ENCODE measurements around the gene RYR2.
"Not testable (repeated sequence)": the region's sequence is repeated elsewhere in the genome, so short reads cannot be mapped to it uniquely, and the experiment has no call there.

RYR2 gene

DNA sequence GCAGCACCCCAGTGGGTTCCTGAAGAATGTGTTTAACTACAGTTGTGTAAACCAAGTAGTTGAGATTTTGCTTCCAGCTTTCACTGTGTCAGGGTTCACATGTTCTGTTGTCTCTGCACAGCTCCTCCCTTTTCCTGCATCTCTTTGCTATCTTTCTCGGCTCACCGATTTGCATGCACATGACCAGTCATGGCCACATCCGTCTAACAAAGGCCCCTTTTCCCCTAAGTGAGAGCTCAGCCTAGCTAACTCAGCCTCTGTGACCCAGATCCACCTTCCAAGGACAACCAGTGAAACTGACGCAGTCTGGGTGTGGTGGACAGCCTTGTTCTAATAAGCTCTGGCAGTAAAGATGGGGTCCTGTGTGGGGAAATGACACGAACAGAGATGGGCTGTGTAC is 747.6 kb downstream of the RYR2 start:
- no peak overlapping the region for H3K27ac ChIP-seq
- no peak overlapping the region for H3K4me3 ChIP-seq

DNA sequence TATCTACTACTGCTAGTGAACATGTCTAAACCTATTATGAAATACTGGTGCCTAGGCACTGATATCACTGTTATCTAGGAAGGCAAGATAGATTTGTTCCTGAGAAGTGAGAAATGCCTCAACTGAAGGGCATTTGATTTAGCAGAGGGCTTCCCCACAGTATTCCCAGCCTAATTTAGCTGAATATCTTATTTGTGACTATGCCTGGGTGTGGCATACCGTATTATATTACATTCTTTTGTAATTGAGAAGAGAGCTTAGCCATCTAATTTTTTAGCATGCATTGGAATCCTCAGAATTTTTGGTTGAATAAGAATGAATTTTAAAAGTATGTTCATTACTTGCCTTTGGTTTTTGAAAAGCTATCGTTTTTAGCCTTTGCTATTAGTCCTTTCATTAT is 749.6 kb downstream of the RYR2 start:
- H3K27ac ChIP-seq = no peak overlapping the region
- H3K4me3 ChIP-seq = no peak overlapping the region

DNA sequence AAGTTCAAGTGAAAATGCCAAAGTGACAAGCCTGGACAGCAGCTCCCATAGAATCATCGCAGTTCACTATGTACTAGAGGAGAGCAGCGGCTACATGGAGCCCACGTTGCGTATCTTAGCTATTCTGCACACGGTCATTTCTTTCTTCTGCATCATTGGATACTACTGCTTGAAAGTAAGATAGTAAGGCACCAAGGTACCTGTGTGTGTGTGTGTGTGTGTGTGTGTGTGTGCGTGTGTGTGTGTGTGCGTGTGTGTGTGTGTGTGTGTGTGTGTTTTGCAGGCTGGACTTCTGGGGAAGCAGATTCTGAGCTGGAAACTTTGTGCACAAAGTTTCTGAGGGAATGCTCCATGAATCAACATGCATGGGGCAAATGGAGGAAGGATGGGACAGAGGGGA is 750.2 kb downstream of the RYR2 start:
- no peak overlapping the region for H3K4me3 ChIP-seq
- no peak overlapping the region for H3K27ac ChIP-seq

DNA sequence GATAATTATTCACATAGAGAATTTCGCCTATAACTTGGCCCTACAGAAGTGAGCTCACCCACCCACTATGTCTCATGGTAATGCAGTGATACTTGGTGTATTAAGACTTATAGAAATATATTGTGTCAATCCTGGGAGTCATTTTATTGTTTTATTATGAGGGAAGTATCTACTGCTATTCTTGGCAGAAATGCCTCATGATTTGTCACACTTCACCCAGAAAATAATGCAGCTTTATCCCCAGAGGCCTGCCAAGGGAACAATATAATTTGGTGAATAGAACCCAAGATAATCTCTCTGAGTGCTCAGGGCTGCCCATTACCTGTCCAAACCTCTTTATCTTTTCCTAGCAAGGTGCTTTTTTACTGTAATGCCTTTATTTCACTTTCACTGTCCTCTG is 750.7 kb downstream of the RYR2 start:
- Histone ChIP-seq H3K4me3 (no peak overlapping the region), H3K27ac (no peak overlapping the region)

DNA sequence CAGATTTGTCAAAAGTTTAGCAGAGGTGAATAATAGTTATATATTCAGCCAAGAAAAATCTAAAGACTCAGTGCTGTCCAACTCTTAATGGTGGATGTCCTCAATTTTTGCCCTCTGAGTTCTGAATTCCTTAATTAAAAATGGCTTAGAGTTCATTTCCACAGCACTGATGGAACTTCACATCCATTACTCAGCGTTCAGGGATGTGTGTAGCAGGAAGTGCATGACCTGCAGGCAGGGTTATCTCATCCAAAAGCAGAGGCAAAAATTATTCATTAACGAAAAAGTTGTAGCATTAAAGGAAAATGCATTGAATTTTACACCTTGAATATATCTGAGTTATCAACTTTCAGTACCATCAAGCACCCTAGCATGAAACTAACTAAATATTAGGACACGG is 752.1 kb downstream of the RYR2 start:
- Histone ChIP-seq H3K4me3 (no peak overlapping the region), H3K27ac (no peak overlapping the region)

DNA sequence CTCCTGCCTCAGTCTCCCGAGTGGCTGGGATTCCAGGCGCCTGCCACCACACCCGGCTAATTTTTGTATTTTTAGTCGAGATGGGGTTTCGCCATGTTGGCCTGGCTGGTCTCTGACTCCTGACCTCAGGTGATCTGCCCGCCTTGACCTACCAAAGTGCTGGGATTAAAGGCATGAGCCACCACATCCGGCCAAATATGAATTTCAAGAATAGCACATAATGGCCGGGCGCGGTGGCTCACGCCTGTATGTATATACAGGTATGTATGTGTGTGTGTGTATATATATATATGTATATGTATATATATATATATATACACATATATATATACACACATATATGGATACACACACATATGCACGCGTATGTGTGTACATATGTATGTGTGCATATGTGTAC is 753.6 kb downstream of the RYR2 start:
- Histone ChIP-seq H3K27ac (no peak overlapping the region), H3K4me3 (no peak overlapping the region)

DNA sequence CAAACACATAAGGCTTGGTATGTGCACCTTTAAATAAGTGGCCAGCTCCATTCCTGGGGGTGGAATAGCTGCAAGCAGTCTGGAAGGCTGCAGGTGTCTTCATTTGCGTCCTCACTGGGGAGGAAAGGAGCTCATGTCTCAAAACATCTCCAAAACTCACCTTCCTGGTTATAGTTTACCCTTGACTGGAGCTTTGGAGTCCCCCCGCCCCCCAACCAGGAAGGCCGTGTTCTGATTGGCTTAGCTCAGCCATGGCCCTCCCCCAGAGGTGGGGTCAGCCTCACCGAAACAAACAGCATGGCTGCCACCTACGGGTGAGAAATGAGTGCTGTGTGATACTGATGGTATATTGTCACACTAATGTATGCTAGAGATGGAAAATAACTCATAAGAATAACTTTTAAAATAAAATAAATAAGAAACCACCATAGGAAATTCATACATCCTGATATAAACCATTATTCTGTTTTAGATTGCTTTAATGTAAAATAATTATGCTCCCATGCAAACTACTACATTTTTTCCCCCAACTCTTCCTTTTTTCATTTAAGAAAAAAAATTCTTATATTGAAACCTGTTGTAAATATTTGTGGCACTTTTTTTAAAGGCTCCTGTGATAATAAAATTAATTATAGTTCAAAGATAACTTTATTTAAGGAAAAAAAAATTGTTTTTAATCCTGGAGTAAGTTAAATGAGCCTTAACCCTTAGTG is 757.9 kb downstream of the RYR2 start:
- Histone ChIP-seq H3K27ac (no peak overlapping the region), H3K4me3 (no peak overlapping the region)

DNA sequence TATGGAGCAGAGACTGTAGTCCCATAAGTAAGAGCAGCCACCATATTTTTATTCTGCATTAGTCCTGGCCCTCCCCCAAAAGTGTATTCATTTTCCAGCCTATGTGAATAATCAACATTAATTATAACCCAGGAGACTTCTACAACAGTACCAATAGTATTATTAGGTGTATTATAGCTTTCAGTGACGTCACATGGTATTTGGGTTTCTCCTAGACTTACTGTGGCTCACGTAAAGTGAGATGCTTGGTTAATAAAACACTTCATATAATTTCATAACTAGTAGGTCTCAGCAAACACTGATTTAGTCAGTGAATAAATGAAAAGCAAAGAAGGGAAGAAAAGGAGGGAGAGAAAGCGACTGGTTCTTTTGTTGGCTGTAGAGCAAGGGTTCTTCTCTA is 762.5 kb downstream of the RYR2 start:
- no peak overlapping the region for H3K4me3 ChIP-seq
- no peak overlapping the region for H3K27ac ChIP-seq

DNA sequence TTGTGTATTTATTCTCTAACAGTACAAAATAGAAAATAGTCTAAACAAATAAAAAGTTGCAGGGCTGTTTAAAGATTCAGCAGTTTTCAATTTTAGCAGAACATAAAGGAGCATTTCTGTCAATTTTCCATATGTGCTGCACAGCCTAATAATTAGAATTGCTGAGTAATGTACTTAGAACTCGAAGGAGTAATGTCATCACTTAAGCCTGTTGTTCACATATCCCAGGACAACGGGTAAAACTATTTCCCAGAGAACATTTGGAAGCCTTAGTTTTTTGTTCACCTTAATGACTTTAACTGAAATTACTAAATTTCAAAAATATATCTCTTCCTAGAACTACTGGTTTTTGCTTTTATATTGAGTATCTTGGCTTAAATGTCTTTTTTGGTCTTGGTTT is 767.1 kb downstream of the RYR2 start:
- Histone ChIP-seq H3K27ac (no peak overlapping the region), H3K4me3 (no peak overlapping the region)

DNA sequence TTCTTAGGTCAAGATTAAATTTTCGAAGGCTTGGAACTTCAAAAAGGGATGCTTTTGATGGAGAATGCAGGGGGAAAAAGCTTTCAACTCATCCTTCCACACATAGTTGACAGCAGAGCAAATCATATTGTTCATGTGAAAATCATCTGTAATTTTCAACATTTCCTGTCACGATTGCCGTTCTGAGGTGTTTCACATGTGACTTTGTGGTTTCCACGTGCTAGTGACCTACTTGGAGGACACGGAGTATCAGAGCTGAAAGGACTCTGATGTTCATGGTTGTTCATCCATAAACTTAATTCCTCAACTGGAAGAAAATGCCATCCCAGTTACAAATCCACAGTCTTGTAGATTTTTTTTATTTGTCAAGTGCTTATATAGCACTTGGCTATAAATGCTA is 769.6 kb downstream of the RYR2 start:
- Histone ChIP-seq H3K27ac (no peak overlapping the region), H3K4me3 (no peak overlapping the region)

DNA sequence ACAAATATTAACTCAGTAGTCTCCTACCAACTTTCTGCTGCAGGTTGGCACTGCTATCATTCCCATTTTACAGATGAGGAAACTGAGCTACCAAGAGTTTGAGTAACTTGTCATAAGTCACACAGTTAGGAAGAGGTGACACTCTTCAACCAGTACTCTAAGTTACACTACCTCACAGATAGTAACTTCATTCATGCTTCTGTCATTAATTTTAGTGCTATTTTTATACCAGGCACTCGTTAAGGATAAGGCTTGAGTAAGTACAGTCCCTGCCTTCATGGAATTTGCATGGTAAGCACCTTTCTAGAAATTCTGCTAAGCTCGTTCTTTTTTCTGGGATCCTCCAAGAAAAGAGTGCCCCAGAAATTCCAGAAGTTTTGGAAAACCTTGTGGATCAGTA is 770.1 kb downstream of the RYR2 start:
- no peak overlapping the region for H3K27ac ChIP-seq
- no peak overlapping the region for H3K4me3 ChIP-seq

DNA sequence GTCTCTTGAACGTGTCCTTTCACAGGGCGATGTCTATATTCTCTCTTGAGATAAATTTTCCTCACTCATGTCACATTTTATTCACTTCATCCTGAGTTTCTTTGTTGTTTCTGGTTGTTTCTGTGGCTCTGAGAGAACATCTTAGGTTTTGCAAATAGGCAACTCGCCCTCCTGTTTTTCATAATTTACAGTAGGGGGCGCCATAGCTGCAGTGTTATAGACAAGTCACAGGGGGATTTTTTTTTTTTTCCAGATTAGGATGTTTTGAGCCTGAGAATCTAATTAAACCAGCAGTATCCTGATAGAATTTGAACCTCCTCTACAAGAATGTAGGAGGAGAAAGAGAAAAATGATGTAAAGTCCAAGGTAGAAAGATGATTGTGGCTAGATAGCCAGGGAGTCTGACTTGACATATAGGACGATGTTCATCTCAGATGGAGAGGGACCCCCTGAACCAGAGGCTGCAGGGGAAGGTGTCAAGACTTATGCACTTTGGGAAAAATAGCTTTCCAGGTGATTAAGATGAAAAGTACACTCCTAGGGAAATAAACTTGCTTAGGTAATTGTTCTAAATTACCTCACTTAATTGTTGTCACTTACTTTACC is 772.4 kb downstream of the RYR2 start:
- no peak overlapping the region for H3K27ac ChIP-seq

DNA sequence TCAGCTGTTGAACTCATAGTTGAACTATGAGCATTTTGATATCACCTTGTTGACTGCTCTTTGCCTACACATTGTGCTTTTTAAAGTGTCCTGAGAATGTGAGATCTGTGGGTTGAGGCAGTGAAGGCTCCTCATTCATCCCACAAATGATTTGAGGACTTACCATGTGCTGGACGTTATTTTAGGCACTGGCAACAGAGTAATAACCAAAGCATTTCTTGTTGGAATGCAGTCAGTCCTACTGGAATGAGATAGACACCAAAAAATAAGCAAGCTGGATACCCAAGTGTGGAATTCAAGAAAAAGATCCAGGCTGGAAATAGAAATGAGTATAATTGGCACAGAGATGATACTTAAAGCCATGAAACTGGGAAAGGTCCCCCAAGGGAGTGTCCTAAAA is 775.3 kb downstream of the RYR2 start:
- Histone ChIP-seq H3K4me3 (no peak overlapping the region), H3K27ac (no peak overlapping the region)

More for the DNA sequence above, 772.4 kb downstream of the RYR2 start:
- H3K4me3 ChIP-seq = no peak overlapping the region

DNA sequence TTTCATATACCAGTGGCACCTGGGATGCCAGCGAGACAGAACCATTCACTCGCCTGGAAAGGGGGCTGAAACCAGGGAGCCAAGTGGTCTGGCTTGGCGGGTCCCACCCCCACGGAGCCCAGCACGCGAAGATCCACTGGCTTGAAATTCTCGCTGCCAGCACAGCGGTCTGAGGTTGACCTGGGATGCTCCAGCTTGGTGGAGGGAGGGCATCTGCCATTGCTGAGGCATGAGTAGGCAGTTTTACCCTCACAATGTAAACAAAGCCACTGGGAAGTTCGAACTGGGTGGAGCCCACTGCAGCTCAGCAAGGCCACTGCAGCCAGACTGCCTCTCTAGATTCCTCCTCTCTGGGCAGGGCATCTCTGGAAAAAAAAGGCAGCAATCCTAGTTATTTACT is 778.6 kb downstream of the RYR2 start:
- H3K4me3 ChIP-seq, H3K27ac ChIP-seq: not testable (repeated sequence)

DNA sequence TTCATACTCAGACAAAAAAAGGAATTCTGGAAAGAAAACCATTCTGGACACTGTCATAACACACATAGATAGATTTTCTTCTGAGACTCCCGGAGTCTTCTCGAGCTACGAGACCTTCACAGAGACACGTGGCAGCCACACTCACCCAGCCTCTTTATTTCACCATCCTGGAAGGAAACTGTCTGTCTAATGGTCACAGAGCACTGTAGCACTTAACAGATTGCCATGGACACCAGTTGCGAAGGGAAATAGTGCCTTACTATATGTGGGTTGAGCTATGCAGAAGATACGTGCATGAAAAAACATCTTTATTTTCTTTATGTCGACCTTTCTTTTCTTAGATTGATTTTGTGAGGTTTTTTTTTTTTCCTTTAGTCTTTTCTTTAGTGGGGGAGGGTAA is 790.9 kb downstream of the RYR2 start:
- Histone ChIP-seq H3K27ac (no peak overlapping the region), H3K4me3 (no peak overlapping the region)

DNA sequence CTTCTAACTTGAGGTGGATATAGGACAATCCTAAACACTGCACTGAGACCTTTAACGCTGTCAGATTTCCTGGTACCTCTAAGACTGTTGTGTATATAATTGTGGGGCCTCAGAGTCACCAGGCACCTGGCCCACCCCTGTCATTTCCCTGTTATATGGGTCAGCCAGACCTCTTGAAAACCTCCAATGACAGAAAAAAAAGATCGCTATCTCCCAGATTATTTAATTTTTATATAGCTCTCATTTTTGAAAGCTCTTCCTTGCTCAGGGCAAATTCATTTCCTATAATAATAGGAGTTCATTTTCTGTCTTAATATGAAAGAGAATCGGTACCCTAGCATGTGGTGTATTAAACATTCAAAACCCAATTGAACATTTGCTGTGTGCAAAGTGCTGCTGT is 792.1 kb downstream of the RYR2 start:
- Histone ChIP-seq H3K27ac (no peak overlapping the region), H3K4me3 (no peak overlapping the region)

DNA sequence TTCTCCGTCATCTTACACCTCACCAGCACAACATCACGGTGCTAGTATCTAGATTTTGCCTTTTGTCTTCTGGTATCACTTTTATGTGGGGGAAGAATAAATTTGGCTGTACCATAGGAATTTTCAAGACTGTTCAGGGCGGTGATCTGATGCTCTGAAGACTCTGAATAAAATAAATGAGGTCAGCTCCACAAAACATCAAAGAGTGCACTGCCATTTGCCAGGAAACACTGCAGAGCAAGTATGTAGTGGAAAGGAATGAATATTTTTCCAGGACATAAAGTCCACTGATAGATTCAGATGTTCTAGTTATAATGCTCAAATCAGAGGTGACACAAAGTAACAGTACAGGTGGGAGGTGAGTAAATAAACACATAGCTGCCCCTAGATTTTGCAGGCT is 792.5 kb downstream of the RYR2 start:
- H3K27ac ChIP-seq = no peak overlapping the region
- H3K4me3 ChIP-seq = no peak overlapping the region

DNA sequence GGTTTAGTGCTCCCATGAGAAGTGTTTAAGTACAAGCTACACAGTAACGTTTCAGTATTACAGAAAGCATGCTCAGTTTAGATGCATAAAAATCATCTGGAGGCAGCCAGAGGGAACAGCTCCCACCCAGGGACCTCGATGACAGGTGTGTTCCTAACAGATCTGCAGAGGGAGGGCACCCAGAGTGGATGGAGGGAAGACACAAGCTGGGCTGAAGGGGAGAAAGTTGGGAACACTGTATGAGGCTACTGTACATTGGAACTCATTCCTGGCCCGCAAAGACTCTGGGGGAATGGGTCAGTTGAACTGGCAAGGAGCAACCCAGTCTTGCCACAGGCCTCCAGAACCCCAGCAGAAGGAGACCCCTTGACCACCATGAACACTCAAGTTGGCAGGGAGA is 796.3 kb downstream of the RYR2 start:
- no peak overlapping the region for H3K4me3 ChIP-seq
- H3K27ac ChIP-seq = no peak overlapping the region

DNA sequence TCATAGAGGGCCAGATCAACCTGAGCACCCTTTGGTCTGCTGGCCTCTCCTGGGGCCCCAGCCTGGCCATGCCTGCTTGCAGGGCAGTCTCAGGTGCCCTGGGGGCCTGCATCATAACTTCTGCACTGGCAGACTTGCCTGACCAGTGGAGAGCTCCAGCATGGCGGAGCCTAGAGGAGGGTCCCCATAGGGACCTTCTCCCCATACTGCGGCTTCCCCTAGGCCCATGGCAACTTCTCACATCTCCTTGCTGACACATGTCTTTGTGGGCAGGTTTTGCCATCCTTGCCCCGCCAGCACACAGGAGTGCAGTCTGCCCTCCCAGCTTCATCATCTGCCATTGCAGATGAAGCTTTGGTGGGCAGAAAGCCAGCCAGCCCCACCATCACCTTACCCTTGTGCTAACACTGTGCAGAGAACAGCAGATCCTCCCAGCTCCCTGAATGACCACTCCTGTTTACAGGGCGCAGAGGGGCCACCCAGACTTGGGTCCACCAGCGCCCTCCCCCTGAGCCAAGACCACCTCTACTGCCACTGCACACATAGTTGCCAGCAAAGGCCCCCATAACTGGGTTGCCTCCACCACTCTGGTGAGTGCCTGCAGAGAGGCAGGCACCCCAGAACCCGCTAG is 797.0 kb downstream of the RYR2 start:
- H3K27ac ChIP-seq = no peak overlapping the region
- no peak overlapping the region for H3K4me3 ChIP-seq

DNA sequence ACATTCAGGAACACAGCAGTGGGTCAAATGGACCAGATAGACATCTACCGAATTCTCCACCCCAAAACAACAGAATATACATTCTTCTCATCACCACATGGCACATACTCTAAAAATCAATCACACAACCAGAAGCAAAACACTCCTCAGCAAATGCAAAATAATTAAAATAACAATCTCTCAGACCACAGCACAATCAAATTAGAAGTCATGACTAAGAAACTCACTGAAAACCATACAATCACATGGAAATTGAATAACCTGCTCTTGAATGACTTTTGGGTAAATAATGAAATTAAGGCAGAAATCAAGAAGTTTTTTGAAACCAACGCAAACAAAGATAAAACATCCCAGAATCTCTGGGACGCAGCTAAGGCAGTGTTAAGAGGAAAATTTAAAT is 799.5 kb downstream of the RYR2 start:
- Histone ChIP-seq H3K27ac (no peak overlapping the region), H3K4me3 (no peak overlapping the region)

DNA sequence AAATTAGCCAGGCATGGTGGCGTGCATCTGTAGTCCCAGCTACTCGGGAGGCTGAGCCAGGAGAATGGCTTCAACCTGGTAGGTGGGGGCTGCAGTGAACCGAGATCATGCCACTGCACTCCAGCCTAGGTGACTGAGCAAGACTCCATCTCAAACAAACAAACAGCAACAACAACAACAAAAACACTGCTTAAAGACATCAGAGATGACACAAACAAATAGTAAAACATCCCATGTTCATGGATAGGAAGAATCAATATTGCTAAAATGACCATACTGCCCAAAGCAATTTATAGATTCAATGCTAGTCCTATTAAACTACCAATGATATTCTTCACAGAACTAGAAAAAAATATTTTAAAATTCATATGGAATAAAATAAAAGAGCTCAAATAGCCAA is 801.5 kb downstream of the RYR2 start:
- not testable (repeated sequence) for H3K27ac ChIP-seq, H3K4me3 ChIP-seq

Measured in skin epidermis (tissue), 12 donors.